HG03064 (cell line): ENCODE measurements around the gene LIG1.
"Not testable (repeated sequence)": the region's sequence is repeated elsewhere in the genome, so short reads cannot be mapped to it uniquely, and the experiment has no call there.

Experiments used
- ATAC-seq: cut with Tn5 transposase; IDR thresholded peaks from one replicate; pipeline ENCODE4 v1.9.1; 2021; ENCODE audit warnings: low read depth; ENCODE audit not compliant: unreplicated experiment

LIG1 gene

DNA sequence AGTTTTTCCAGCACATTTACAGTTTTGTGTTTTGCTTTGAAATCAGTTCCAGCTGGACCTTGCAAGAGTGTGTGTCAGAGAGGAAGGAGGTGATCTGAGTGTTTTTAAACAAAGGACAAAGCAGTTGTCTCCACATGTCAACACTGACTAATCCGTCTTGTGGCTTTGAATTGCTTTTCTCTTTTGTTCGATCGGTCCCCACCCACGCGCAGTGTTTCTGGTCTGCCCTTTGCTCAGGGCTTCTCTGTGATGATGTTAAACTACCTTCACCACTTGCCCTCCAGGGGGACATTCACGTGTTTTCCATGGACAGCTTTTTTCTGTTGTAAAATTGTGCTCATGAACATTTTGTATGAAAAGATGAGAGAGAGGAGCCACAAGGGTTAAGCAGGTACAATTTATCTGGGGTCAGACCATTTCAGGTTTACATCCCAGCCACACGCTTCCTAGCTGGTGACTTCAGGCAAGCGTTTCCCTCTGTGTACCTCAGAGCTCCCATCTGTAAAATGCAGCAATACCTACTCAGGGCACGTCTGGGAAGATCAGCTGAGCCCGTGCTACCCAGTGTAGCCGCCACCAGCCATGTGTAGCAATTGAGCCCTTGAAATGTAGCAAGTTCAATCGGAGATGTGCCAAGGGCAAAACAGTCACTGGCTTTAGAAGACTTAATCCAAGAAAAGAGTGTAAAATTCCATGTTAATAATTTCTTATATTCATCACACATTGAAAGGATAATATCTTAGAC lies 46.1 kb downstream of the LIG1 start:
- ATAC-seq, result no peak

DNA sequence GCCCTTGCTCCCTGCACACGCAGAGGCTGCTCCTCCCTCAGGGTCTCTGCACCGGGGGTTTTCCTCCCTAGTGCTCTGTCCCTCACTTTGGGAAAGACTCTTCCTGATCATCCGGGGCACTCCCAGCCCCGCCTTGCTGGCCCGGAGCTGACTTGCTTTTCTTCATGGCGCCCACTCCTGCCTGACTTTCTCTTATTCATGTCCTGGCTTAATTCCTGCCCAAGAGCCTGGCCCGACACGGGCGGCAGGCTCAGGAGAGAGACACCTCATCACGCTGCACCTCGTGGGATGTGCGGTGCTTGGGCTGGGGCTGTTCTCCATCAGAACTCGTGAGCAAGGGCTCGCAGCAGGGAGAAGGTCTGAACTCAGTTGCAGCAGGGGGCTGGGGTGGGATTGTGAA lies 47.7 kb downstream of the LIG1 start:
- ATAC-seq, result no peak

DNA sequence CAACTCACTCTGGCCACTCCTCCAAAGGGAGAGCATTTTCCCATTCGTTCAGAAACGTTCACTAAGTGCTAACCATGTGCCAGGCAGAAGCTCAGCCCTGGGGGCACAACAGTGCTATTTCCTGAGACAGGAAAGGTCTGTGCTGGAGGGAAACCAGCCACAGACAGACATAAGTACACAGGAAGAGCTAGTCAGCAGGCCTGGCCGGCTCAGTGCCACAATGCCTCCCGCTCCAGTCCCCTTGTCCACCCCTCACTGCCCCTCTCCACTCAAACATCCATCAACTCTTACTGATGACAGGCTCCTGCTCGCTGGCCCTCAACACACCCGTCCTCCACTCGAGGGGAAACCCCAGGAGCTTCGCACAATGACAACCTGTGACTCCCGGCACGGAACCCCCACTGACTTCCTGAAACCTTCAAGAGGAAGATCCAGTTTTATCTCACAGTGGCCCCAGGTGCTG lies 48.2 kb downstream of the LIG1 start:
- no peak for ATAC-seq

DNA sequence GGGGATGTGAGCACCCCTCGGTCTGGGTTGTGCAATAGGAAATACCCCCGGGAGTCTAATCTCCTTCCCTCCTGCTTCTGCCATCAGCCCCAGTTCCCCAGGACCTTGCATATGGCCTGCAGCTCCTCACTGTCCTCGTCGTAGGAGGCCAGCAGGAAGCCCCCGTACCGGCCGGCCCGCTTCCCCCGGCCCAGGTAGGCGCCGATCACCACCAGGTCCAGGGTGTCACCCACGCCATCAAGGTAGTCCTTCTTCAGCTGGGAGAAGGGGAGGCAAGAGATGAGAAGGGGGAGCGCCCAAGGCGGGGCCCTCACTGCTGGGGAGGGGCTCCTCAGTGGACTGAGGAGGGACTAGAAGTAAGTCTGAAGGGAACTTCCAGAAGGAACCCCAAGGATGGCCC lies 49.1 kb downstream of the LIG1 start:
- no peak for ATAC-seq

DNA sequence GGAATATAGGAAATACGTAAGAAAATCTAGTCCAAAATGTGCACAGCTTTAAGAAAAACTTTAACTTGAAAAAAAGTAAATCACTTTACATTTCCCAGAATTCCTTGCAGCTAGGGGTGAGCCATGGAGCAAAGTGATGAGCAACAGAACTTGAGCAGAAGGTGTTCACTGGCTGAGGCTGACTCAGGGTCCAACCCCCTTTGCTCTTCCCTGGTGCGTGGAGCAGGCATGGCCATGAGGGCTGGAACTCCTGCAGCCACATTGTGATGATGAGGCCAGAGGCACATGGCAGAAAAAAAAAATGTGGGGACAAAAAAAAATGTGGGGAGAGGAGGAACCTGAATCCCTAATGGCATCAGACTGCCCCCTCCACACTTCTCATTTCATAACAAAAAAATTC lies 49.6 kb downstream of the LIG1 start:
- no peak for ATAC-seq

DNA sequence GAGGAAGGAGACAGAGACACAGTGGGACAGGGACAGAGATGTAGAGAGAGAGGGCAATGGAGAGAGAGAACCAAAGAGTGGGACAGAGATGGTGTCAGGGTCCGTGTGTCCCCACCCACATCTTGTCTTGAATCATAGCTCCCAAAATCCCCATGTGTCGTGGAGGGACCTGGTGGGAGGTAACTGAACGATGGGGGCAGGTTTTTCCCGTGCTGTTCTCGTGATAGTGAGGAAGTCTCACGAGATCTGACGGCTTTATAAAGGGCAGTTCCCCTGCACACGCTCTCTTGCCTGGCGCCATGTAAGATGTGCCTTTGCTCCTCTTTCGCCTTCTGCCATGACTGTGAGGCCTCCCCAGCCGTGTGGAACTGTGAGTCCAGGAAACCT lies 52.0 kb downstream of the LIG1 start:
- no peak for ATAC-seq

DNA sequence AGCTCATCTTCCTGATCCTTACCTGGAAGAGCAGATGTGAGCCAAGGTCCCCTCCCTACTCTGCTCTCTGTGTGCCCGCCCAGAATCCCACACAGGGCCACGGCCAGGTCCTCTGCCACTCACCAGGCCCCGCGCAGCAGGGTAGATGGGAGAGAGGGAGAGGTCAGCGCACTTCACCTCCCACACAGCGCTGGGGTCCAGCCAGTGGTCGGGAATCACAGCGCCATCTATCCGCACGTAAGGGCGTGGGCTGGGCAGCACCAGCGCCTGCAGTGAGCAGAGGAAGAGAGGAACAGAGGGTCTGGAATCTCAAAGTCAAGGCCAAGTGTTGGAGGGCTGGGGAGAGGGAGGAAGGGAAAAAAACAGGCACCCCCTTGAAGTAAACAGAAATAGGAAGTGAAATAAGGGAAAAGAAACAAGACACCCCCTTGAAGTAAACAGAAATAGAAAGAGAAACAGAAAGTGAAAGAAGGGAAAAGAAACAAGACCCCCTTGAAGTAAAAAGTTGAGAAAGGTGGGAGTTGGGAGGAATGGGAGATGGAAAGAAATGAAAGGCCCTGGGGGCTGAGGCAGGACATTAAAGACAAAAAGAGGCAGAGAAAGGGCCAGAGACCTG lies 52.5 kb downstream of the LIG1 start:
- no peak for ATAC-seq

DNA sequence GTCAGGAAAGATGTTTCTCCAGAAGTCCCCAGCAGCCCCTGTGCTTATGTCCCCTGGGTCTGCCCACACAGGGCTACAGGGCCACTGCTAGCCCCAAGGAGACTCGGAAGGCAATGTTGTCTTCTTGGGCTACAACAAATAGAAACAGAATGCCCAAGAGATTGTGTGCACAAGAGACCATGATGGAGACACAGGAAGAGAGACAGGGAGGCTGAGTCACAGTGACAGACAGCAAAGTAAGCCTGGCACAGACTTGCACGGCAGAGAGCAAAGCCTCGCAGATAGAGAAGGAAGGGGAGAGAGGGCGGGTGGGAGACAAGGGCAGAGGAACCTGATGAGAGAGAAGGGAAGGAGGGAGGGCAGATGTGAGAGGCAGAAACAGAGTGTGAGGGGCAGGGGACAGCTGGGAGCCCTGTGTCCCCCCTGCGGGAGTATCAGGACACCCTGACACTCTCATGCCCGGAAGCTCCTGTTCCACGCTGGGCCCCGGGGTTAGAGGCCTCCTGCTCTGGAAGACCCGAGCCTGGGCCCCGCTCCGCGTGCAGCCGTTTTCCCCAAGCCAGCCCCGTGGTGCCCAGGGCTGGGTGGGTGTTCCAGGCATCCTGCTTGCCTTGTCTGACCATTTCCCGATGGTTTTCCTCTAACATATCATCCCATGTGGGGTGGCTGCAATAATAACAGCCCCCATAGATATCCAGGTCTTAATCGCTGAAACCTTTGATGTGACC lies 56.8 kb downstream of the LIG1 start:
- no peak for ATAC-seq

DNA sequence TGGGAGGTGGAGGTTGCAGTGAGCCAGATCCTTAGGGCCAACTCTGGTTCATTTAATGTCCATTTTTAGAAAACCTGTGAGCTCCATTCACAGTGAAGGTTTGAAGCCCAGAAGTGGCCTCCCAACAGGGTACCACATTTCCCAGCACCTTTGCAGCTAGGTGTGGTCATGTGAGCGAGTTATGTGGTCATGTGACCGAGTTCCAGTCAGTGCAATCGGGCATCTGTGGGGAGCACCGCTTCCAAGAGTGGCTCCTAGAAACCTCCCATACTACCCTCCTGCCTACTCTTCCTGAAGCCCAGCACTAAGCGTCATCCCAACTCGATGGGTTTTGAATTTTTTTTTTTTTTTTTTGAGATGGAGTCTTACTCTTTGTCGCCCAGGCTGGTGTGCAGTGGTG lies 58.9 kb downstream of the LIG1 start:
- ATAC-seq, result no peak

DNA sequence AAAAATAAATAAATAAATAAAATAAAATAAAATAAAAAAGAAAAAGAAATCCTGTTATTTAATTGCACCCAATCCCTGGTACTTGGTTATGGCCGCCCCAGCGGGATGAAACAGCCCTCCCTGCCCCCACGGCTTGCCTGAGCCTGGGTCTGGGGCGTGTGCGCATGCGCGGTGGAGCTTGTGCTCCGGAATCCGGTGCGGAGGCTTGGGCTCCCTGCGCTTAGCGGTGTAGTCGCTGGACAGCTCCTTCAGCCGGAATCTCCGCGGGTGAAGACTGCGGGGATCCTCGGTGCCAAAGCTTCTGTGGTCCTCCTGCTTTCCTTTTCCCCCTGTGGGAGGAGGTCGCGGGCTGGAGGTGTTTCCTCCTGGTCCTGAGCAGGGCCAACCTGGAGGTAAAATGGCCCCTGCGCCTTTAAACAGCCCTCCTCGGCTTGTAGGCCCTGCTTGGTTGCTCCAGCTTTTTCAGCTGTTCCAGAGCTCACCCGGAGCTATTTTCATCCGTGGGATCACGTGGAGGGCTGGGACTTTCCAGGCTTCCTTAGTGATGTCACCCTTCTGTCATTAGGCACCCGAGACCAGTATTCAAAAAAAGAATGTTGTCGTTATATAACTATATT lies 59.7 kb downstream of the LIG1 start, which contains the start of gene PLA2G4C:
TSS of gene PLA2G4C (minus strand) at position 468 of the 617 bp plus-strand sequence. CDS start 4,288 bp downstream, outside the sequence.
- ATAC-seq, result no peak

DNA sequence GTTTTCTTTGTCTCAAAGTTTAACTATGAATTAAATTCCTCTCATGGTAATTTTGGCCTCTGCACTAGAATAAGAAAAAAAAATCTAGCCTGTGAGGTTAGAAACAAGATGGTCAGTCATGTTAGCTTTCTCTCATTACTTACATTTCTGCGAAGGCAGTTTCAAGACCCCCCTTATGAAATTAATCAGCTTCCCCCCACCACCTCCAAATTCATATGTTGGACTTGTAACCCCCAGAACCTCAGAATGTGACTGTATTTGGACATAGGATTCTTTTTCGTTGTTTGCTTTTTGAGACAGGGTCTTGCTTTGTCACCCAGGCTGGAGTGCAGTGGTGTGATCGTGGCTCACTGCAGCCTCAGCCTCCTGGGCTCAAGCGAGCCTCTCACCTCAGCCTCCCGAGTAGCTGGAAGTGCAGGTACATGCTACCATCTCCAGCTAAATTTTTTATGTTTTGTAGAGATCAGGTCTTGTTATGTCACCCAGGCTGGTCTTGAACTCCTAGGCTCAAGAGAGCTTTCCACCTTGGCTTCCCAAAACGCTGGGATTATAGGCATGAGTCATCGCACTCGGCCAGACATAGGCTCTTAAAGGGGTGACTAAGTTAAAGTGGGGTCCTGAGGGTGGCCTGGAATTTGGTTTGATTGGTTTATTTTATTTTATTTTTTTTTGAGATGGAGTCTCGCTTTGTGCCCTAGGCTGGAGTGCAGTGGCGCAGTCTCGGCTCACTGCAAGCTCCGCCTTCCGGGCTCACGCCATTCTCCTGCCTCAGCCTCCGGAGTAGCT lies 61.0 kb downstream of the LIG1 start:
- ATAC-seq, result no peak

DNA sequence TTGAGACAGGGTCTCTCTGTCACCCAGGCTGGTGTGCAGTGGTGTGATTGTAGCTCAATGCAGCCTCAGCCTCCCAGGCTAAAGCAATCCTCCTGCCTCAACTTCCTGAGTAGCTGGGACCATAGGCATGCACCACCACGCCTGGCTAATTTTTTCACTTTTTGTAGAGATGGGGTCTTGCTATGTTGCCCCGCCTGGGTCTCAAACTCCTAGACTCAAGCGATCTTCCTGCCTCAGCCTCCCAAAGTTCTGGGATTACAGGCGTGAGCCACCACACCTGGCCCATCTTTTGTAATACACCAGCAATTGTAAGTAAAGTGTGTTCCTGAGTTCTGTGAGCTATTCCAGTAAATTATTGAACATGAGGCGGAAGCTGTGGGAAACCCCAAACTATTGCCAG lies 66.2 kb downstream of the LIG1 start:
- ATAC-seq, result no peak

DNA sequence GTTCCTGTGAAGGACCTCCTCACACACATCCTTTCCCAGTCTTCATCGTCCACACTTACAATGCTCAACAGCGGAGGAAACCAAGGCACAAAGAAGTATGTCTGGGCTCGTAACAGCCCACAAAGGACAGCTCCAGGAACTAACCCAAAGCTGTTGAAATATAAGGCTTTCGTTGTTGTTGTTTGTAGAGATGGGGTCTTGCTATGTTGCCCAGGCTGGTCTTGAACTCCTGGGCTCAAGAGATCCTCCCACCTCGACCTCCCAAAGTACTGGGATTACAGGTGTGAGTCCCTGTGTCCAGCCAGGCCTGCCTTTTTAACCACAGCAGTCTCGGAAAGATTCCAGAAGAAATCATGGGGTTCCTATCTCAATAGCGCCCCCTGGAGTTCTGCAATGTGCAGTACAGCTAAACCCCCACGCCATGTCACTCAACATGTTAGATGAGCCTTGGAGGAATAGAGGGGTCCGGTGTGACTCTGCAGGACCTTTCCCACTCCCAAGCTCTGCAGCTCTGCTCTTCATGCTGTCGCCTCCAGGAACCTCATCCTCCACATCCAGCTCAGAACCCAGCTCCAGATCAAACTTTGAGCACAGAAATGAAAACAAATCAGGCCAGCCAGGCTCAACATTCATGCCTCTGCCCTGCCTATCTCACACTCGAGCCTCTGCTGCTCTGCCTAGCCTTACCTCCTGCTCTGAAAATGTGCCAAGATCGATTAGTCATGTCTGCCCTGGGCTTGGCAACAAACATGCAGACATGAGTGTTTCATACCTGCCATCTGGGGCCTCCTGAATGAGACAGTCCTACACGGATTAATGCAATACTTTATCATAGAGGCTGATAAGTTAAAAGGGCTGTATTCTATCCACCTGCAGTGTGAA lies 67.0 kb downstream of the LIG1 start:
- no peak for ATAC-seq

DNA sequence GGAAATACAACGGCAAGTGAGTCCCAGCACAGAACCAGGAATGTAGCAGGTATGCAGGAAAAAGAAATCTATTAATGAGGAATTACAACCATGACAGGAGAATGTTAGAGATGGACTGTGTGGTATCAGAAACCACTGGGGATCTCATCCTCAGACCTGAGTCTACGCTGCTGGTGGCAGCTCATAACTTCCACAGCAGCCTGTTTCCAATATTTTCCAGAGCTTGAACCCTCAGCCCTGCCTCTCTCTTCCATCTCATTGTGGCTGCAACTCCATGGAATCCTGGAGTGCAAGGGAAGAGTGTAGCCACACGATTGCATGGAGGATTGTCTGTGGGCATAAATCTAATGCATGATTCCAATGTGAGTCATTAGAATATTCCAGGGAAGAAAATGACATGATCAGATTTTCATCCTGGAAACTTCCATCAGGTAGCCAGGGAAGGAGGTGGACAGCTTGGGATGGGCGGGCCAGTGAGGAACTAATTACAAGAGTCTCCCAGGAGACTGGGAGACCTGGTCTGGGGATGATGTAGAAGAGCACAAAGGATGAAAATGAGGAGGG lies 74.5 kb downstream of the LIG1 start:
- ATAC-seq, result no peak

DNA sequence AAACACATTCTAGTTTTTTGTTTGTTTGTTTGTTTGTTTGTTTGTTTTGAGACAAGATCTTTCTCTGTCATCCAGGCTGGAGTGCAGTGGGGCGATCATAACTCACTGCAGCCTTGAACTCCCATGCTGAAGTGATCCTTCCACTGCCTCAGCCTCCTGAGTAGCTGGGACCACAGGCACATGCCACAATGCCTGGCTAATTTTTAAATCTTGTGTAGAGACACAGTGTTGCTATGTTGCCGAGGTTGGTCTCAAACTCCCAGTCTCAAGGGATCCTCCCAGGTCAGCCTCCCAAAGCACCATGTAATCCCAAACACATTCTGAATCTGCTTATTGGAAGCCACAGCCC lies 75.3 kb downstream of the LIG1 start:
- no peak for ATAC-seq

DNA sequence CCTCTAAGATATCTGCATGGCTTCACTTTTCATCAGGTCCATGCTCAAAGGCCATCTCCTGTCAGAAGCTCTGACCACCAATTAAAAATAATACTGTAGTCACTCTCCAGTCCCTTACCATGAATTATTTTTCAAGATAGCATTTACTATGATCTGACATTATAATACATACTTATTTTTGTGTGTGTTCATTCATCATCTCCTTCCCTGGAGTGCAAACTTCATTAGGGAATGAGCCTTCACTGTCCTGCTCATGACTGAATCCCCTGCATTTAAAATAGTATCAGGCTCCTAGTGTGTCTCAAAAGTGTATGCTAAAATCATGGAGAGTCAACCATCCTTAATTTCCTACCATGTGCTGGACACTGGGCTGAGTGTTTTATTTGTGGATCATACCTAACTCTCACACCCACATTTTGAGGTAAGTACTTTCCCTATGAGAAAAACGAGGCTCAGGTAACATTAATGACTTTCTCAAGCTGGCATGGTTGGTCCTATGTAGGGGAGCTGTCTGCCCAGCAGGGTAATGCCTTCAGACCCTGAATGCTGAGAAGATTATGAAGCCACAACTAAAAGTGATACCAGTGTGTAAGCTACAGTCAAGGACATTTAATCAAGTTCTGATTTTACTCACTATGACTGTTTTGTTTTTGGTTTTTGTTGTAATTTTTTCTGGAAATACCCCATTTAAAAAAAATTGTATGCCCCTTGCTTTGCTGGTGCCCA lies 75.9 kb downstream of the LIG1 start:
- ATAC-seq, result no peak

DNA sequence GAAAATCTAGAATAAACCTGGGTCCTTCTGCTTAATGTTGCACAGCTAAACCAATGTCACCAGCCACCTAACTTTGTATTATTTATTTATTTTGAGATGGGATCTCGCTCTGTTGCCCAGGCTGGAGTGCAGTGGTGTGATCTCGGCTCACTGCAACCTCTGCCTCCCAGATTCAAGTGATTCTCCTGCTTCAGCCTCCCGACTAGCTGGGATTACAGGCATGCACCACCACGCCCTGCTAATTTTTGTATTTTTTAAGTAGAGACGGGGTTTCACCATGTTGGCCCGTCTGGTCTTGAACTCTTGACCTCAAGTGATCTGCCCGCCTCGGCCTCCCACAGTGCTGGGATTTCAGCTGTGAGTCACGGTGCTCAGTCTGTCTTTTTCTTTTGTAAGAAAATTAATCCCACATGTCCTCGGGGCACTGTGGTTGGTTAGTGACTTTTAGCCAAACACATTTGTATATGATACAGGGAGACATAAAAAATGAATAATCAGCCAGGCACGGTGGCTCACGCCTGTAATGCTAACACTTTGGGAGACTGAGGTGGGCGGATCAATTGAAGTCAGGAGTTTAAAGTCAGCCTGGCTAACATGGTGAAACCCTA lies 78.9 kb downstream of the LIG1 start:
- not testable (repeated sequence) for ATAC-seq

DNA sequence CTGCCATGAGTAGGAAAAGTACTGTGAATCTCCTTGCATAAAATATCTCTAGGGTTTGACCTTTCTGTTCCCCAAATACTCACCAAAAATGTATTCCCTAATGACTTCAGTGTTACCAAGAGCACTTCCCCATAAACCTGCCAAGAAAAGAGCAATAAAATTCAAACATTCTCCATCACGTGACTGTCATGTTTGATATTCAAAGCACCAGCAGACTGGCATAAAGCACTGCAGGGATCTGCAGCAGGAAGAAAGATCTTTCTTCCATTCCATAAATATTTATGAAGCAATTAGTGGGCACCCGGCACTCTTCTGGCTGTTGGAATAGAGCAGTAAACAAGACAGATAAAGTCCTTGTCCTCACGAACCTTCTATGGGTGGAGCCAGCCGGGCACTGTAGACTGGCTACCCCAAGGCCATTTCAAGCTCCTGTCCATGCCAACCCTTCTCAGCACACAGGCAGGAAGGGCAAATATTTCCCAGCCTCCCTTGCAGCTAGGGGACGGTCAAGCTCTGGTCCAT lies 79.8 kb downstream of the LIG1 start:
- ATAC-seq, result no peak
